ENCODE results near the gene IFNAR2. TPM values are rescaled to one million over a fixed set of nuclear protein-coding genes. Genes with fewer than 3 reads are reported as not detected.

IFNAR2 gene
- polyA plus RNA-seq, 1 of the 3 experiments (the other 2 are of a cell fraction), result 10.4 TPM

GRCh38 chr21:33228455-33228854, 1.3 kb upstream of the IFNAR2 start:
- Histone ChIP-seq H3K36me3 (replicated peaks in 1 of 2; ENCODE audit: control insufficient read depth in 1 of 2, insufficient read depth in 2 of 2, low read length in 1 of 2) (no peaks in the 10 kb centered on the region), H3K79me2 (ENCODE audit: insufficient read depth) (peaks cover 27% of the 10 kb centered on the region), H3K4me3 (ENCODE audit: low read depth in 2 of 2, low read length in 1 of 2) (no peak overlapping the region), H3K4me2 (no peak overlapping the region), H3K9me2 (no peaks in the 10 kb centered on the region), H3K27me3 (ENCODE audit: insufficient read depth) (peaks cover 11% of the 10 kb centered on the region; the same call in 1 of the 2 replicates), H4K20me1 (ENCODE audit: insufficient read depth) (no peaks in the 10 kb centered on the region), H3K27ac (ENCODE audit: low read depth in 2 of 2, low read length in 1 of 2) (no peak overlapping the region), H3K4me1 (ENCODE audit: control insufficient read depth in 1 of 2, insufficient read depth in 2 of 2, low read depth in 1 of 2, low read length in 1 of 2) (peaks cover 7 to 21% of the 10 kb centered on the region in 2 experiments; a peak in 3 of 4 replicates), H3F3A (replicated peaks; ENCODE audit: insufficient read depth) (peaks cover 5% of the 10 kb centered on the region), H3K9me3 (no peaks in the 10 kb centered on the region), H2AFZ (ENCODE audit: low read depth) (no peak overlapping the region), H3K9ac (no peak overlapping the region)
- TF ChIP-seq GABPA (IDR thresholded peaks at IDR 0.05; ENCODE audit: low read depth) (no peak), RXRA (IDR thresholded peaks at IDR 0.05; ENCODE audit: borderline replicate concordance, low read depth) (no peak), CTCF (IDR thresholded peaks at IDR 0.05) (no peak), POLR2AphosphoS5 (IDR thresholded peaks at IDR 0.05; ENCODE audit: low read depth, low read length) (no peak), RAD21 (IDR thresholded peaks at IDR 0.05; ENCODE audit: low read length) (no peak), SIN3A (IDR thresholded peaks at IDR 0.05; ENCODE audit: borderline replicate concordance, low read depth, low read length) (no peak), MAX (IDR thresholded peaks at IDR 0.05; ENCODE audit: low read depth) (no peak), TCF12 (IDR thresholded peaks at IDR 0.05) (no peak), EZH2phosphoT487 (IDR thresholded peaks at IDR 0.05; ENCODE audit: borderline replicate concordance, low read depth) (no peak), PBX3 (IDR thresholded peaks at IDR 0.05) (no peak), IRF3 (IDR thresholded peaks at IDR 0.05; ENCODE audit: low read depth, low read length) (no peak), FOXM1 (IDR thresholded peaks at IDR 0.05; ENCODE audit: low read depth) (no peak), REST (IDR thresholded peaks at IDR 0.05; ENCODE audit: low read depth, low read length) (no peak), SMC3 (IDR thresholded peaks at IDR 0.05; ENCODE audit: low read depth, low read length) (no peak), FOSL2 (IDR thresholded peaks at IDR 0.05; ENCODE audit: borderline replicate concordance, low read depth) (no peak), TAF1 (IDR thresholded peaks at IDR 0.05; ENCODE audit: borderline replicate concordance, low read depth, low read length) (no peak), YY1 (IDR thresholded peaks at IDR 0.05; ENCODE audit: low read depth) (no peak)
- ChIA-PET CTCF (interaction anchor here (1.3 to 1.5 kb wide), 4 partner anchors 28 to 627 kb away, joined by 3 read pairs; no protein-coding TSS in a partner anchor), POLR2A (interaction anchor here (0.6 kb wide), 3 partner anchors 15 to 1617 kb away, joined by 3 to 4 read pairs (median 3); no protein-coding TSS in a partner anchor)
- no peak for DNase-seq
- 60% methylated on average over 3 of the region's 3 CpGs for WGBS (ENCODE audit: low lambda C conversion rate)

Data from SK-N-SH (cell line).